Left renal cortex interstitium (tissue), 4 donors: ENCODE data around the gene CTSS. TPM values are rescaled to one million over a fixed set of nuclear protein-coding genes. Genes with fewer than 3 reads are reported as not detected.
"Not testable (repeated sequence)": the region's sequence is repeated elsewhere in the genome, so short reads cannot be mapped to it uniquely, and the experiment has no call there.

Experiments
- DNase-seq, 4 donors: peaks; one replicate each; pipeline ENCODE4 v3.0.0-alpha.2; 2013; ENCODE audit warnings: low read depth in 4 of 4, low spot score in 2 of 4, missing footprints in 1 of 4
- polyA plus RNA-seq, 4 donors: library from polyadenylated mRNA; unstranded; fragments of 120-200 nt; gene quantifications; one replicate each; pipeline ENCODE4 v1.2.1, GENCODE V29; 2013; ENCODE audit not compliant: insufficient read length in 4 of 4

Gene CTSS
- polyA plus RNA-seq, 4 donors = 9.1 to 14.7 (median 10.2) TPM

DNA sequence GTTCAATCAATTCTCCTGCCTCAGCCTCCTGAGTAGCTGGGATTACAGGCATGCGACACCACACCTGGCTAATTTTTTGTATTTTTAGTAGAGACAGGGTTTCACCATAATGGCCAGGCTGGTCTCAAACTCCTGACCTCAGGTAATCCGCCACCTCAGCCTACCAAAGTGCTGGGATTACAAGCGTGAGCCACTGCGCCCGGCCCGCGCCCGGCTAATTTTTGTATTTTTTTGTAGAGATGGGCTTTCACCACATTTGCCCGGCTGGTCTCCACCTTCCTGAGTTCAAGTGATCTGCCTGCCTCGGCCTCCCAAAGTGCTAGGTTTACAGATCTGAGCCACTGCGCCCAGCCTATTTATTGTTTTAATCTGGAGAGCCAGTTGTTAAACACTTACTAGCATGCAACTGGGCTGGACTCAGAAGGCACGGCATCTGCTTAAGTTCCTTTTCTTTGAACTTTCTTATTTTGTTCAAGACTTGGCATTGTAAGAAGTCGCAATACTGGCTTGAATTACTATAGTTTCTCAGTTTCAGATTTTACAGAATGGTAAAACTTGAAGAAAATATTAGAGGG is 10.4 kb upstream of the CTSS start:
- DNase-seq = not testable (repeated sequence)

- DNase-seq = no peak
Measured at GRCh38 chr1:150775276-150775675, 9.7 kb upstream of the CTSS start.

DNA sequence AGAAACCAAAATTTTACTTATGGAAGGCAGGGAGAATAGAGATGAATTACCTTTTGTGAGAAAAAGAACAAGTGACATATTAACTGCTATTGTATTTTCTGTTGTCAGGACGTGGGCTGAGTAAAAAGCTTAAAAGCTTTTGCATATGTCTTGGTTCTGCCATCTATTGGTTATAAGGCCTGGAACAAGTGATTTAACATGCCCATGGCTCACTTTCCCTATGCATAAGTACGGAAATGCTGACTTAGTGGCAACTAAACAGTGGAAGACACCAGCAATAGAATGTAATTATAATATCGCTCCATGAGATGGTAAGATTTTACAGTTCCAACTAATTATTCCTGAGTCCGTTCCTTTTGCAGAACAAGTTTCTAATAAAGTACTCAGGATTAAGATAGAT is 6.7 kb upstream of the CTSS start:
- DNase-seq = no peak

DNA sequence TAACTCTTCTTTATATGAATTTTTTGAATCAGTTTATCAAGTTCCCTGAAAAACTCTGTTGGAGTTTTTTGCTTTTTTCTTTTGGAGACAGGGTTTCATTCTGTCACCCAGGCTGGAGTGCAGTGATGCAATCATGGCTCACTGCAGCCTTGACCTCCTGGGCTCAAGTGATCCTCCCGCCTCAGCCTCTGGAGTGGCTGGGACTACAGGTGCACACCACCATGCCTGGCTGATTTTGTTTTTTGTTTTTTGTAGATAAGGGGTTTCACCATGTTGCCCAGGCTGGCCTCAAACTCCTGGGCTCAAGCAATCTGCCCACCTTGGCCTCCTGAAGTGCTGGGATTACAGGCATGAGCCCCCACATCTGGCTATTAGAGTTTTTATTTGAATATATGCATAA is 2.1 kb upstream of the CTSS start:
- not testable (repeated sequence) for DNase-seq

DNA sequence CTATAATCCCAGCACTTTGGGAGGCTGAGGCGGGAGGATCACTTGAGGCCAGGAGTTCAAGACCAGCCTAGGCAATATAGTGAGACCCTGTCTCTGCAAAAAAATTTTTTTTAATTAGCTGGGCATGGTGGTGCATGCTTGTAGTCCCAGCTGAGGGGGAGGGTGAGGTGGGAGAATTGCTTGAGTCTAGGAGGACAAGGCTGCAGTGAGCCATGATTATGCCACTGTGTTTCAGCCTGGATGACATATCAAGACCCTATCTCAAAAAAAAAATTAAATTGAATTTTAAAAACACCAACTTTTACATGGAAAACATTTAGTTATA is 361 bp upstream of the CTSS start:
- DNase-seq = not testable (repeated sequence)

DNA sequence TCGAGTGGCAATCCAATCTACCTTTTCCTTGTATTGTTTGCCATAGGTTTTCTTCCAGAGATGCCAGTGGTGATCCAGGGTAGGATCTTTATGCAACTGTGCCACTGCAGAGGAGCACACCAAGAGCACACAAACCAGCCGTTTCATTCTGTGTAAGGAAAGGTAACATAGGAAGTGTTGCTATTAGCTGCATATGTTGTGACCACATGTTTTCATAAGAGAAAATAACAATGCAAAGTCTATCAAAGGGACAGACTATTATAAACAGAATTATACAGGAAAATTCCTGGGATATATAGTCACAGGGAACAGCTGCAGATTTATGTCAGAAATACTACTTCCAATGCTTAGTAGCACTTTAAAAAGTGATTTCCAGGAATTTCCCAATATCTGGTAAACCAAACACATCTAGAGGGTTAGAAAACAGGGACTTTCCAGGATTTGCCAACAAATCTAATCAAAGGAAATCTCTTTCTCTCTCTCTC is 919 bp downstream of the CTSS start:
- DNase-seq = no peak

- no peak for DNase-seq
Measured at GRCh38 chr1:150763018-150763417, 2.6 kb downstream of the CTSS start.

- no peak for DNase-seq
Measured at GRCh38 chr1:150762552-150762951, 3.0 kb downstream of the CTSS start.

GRCh38 chr1:150761801-150762200 is 3.8 kb downstream of the CTSS start:
- no peak for DNase-seq

DNA sequence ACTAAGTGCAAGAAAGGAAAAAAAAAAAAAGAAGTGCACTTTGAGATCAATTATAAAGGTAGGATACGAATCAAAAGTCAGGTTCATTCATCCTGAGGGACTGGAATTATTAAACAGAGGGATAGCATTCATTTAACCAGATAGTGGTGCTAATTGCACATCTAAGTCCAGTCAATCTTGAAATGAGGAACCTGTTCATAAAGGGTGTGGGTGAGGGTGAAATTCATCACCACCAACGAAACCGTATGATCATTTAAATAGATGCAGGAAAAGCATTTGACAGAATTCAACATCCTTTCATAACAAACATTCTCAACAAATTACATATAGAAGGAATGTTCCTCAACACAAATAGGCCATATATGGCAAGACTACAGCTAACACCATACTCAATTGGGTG is 5.6 kb downstream of the CTSS start:
- DNase-seq = no peak

- DNase-seq = no peak
Measured at GRCh38 chr1:150753416-150753815, 12.2 kb downstream of the CTSS start.

DNA sequence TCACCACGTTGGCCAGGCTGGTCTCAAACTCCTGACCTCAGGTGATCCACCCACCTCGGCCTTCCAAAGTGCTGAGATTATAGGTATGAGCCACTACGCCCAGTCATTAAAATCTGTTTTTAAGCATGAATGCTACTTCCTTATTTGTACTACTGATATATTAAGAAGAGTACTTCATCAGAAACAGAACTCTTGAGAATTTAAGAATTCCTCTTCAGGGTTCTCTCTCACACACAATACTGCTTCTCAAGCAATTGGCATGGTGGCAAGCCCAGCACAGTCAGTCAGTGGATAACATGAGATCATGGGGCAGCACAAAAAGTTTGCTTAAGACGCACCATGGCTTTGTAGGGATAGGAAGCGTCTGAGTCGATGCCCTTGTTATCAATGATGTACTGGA is 14.1 kb downstream of the CTSS start:
- no peak for DNase-seq

DNA sequence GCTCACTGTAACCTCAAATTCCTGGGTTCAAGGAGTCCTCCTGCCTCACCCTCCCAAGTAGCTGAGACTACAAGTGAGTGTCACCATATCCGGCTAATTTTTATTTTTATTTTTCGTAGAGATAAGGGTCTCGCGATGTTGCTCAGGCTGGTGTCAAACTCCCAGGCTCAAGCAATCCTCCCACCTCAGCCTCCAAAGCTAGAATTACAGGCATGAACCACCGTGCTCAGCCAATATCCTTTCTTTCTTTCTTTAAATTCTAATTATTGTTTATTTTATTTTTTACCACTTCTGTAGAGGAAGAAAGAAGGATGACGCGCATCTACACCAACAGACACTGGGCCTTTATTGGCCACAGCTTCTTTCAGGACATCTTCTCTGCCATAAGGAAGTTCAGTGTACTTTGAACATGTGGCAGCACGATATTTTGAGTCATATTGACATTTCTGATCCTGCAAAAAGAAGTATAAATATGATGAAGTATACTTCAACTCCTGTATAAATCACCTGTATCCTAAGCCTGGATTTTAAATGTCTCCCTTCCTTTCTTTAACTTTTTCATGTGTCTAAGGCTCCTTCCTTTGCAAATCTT is 15.8 kb downstream of the CTSS start:
- DNase-seq = no peak

- DNase-seq = no peak
Measured at GRCh38 chr1:150748878-150749719, 16.5 kb downstream of the CTSS start.

GRCh38 chr1:150730130-150730721 is 35.4 kb downstream of the CTSS start:
- DNase-seq = no peak

DNA sequence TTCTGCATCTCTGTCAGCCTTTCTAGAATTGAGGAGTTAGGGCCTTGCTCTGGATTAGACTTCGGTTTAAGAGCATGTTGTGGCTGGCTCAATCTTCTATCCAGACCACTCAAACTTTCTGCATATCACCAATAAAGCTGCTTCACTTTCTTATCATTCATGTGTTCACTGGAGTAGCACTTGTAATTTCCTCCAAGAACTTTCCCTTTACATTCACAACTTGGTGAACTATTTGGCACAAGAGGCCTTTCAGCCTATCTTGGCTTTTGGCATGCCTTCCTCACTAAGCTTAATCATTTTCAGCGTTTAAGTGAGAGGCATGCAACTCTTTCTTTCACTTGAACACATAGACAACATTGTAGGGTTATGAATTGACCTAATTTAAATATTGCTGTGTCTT is 41.2 kb downstream of the CTSS start:
- no peak for DNase-seq

DNA sequence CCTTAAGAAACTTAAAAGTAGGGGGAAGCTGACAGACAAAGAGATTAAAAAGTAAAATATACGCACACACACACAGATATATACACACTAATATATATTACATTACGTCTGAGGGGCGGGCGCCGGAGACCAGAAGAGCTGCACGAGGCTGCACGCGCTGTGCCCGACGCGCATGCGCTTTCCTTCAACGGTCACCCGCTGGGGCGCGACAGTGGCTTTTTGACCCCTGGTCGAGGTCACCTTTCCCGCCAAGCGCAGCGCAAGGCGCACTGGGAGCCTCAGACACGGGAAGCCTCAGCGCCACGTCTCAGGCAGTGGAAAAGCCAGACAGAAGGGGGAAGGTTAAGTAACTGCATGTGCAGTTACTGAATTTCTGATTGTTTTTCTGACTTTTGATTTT is 44.9 kb downstream of the CTSS start, which contains the start of gene HORMAD1:
Gene HORMAD1 (minus strand): TSS at position 193 of the 400 bp plus-strand sequence. CDS start 1,390 bp downstream, outside the sequence.
- DNase-seq = no peak

DNA sequence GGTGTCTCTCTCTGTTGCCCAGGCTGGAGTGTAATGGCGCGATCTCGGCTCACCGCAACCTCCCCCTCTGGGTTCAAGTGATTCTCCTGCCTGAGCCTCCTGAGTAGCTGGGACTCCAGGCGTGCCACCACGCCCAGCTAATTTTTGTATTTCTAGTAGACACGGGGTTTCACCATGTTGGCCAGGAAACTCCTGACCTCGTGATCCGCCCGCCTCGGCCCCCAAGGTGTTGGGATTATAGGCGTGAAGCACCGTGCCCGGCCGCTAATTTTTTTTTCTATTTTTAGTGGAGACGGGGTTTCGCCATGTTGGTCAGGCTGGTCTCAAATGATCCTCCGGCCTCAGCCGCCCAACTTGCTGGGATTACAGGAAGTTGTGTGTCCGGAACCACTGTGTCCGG is 45.5 kb downstream of the CTSS start:
- no peak for DNase-seq

- no peak for DNase-seq
Measured at GRCh38 chr1:150718225-150718891, 47.2 kb downstream of the CTSS start.

DNA sequence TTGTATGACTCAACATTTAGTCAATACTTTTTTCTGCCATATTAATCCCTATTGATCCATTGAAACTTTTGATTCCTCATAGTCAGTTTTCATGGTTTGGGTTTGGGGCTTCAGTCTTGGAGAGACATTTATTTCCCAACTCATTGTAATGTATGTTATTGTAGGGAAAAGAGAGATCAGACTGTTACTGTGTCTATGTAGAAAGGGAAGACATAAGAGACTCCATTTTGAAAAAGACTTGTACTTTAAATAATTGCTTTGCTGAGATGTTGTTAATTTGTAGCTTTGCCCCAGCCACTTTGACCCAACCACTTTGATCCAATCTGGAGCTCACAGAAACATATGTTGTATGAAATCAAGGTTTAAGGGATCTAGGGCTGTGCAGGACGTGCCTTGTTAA is 56.5 kb downstream of the CTSS start:
- not testable (repeated sequence) for DNase-seq

DNA sequence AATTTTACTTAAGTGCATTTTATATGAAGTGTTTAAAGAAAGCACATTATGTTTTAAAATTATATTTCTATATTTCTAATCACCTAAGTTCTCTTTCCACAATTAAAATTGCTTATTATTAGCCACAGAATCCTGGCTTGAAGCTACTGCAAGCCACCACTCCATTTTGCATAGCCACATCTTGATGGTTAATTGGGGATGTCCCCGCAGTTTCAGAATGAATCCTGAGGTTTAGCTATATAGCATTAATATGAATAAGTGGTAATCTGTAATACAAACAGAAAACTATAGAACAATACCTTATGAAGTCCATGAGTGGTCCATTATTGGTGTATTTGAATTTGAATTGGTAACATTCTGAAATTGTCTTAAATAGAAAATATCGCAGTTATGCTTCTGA is 57.0 kb downstream of the CTSS start:
- no peak for DNase-seq
